Activated CD4-positive, alpha-beta T cell treated with anti-CD3 and anti-CD28 coated beads for 24 hours (primary cell): Measurements from ENCODE around the gene PDE4D.

Source experiments
- DNase-seq, 2 donors: peaks; one replicate each; pipeline ENCODE4 v3.0.0-alpha.2; 2020; ENCODE audit warnings: low read depth in 2 of 2

The PDE4D gene

DNA sequence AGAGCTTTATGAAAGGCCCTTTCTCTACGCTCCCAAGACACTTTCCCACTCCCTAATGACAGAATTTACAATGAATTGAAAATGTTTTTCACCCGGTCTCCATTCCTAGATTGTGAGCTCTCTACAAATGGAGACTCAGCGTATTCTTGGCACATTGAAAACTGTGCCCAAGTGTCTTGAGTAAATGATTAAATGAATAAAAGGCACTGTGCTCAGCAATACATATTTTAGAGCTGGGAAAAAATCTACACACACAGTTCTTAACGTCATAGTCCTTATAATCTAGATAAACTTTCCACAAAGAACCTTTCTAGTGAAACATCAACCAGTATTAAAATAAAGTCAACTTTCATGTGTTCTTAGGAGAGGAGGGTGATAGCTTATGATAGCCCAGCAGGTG, 676.7 kb downstream of the PDE4D start:
- DNase-seq: no peak

DNA sequence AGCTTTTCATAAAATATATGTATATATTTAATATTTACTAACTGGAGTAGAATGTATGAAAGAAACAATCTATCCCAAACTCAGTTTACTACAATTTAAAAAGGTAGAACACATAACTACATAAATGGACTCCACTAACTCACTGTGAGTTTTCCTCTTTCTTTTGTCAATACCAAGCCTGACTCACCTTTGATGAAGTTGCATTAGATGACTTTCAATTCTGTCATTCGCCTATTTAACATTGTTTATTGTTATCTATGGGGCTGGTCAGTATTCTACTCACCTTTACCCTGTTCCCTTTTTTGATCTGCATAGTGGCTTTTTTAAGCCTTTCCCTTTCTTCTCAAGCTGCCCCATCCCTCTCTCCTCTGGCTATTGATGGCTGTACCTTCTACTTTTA, 680.9 kb downstream of the PDE4D start:
- no peak for DNase-seq

DNA sequence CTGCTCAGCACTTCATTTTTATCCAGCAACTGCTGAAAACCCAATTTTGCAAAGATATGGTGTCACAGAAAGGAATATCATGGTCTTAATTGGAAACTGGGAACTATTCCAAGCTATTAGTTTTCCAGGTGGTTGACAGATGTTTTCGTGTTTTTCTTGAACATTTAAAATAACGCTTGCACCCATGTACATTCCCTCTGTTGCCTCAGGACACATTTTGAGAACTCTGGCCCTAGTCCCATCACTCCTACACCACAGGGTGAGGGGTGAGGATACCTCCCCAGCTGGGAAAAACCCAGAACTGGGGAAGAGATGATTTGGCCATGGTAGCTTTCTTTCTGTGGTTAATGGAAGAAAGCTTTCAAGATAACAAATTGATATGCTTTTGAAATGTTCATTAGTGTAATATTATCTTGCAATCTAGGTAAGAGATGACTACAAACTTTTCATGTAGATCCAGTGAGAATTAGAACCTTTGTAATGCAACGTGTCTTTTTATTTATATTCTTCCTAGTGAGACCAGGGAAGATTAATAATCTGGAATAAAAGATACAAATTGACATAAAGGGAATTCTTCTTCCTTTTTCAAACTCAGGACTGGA, 683.7 kb downstream of the PDE4D start:
- no peak for DNase-seq

DNA sequence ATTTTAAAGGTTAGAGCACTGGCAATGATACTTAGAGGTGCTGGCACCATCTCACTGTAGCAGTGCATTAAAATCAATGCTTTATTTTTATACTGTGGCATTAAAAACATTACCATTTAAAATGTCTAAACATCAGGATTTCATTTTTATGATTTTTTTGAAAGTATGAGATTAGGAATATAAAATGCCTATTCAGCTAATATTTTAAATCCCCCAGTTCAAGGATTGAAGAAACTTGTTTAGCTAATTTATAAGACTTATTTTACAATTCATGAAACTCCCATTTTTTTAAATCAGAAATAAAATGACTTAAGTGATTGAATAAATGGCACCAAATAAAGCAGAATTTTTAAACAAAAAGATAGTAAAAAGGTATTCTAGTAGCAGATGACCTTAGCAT, 685.1 kb downstream of the PDE4D start:
- DNase-seq: no peak

DNA sequence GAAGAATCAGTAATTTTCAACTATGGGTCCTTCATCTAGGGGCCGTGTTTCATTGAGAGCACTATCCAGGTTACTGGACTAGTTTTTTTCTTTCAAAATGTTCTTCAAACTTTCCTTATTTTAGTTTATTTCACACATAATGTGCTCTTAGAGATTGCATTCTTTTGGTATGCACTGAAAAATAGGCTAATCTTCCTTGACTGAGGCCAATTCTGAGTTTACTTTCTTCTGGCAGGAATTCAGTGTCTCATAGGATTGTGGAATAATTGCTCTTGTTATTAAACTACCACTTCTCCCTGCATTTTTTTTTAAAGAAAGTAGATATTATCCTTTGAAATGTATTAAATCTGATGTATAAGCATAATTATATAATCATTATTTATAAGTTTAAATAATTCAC, 686.1 kb downstream of the PDE4D start:
- DNase-seq: no peak

DNA sequence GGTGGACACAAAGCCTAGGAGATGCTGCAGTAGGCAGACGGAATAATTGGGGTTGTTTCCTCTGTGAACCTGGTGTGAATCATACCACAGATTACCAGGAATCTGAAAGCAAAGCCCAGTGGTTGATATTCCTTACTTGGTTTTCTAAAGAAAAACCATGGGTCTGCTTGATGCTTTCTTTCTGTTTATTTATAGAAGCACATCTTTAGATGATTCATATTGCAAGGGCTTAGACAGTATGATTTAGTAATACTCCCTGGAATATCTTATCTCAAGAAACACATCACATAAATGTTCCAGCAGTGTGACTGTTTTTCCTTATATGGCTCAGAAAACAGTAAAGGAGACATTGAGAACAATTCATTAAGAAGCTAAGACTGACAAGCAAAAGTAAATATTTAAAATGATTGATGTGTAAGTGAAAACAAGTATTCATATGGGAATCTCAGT, 687.4 kb downstream of the PDE4D start:
- no peak for DNase-seq

DNA sequence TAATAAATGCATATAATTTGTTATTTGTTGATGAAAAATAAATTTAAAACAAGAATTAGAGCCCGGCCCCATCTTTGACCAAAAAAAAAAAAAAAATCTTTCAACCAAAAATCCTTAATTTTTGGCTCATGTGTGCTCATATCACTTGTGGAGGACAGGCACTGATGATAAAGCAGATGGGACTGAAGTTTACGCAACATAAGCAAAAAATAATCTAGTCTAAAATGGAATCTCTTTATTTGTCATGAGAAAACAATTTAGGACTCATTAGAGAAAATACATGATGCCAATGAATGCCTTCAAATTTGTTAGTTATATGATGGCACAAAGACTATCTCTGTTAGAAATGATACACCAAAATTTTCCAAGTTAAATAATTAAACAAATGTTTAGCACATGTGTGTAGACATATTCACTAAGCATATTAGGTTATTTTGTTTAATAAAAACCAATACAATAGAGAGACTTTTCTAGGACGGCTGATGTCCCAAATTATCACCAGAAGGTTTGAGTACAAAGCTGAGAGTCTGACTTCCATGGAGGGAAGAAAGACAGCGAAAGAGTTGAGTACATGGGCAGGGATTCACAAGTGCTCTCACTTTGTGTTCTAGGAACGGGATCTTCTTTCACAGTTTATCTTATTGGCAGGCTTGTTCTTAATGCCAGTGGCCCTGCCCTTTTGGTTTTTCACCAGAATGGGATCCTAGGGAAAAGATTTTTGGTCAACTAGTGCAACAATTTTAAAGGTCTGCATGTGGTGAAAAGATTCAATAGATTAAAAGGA, 689.2 kb downstream of the PDE4D start:
- DNase-seq: no peak

DNA sequence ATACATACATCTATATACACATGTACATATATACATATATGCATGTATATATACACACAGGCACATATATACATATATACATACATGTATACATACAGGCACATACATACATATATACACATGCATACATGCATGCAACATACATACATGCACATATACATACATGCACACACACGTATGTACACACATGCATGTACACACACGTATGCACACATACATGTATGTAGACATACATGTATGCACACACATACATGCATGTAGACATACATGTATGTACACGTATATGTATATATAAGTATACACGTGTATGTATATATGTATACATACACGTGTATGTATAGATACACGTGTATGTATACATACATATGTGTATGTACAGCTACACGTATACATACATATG, 693.7 kb downstream of the PDE4D start:
- no peak for DNase-seq

DNA sequence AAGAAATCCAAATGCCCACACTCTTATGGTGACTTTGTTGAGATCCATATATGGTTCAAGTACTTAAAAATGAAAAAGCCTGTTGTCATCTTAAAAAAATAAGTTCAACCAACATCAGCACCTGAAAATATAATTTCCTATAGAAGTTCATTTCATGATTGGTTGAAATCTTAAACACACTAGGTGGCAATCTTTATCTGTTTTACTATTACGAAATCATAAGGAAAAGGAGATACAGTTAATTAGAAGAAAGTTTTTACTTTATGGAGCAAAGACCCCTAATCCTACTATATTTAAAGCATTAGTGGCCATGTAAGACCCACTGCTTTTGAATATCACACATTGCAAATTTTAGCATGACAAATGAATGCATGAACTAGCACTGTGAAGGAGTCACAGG, 694.7 kb downstream of the PDE4D start:
- DNase-seq: no peak

DNA sequence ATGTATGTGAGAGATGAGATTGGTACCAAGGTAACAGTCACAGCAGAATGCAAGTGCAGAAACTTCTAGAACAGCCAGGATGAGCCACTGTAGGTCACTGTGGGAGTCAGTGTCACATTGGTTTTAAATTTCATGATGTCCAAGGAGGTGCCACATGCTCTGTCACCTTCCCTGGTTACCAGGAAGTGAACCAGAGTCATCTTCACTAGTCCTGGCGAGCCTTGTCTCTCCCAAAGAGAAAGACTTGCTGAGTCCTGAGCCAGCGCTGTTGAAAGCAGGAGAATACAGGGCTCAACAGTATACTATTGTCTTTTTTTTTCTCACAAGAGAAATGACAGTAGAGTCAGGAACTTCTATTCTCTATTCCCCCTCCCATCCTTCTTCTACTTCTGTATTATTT, 695.2 kb downstream of the PDE4D start:
- DNase-seq: no peak

DNA sequence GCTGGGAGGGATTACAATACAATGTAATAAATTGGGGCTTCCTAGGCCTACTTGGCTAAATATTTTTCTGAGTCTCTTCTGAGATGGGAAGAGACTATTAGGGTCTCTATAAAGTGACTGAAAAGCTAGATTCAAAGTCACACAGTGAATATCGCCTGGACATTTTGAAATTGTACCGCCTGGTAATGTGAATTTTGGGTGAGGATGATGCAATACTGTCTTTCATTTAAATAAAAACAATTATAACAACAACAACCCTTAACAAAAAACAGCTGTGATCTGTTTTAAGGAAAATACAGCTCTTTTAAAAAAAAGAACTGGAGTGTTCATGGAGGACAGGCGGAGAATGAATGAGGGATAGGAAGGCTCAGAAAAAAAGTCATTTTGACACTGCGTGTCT, 695.6 kb downstream of the PDE4D start:
- DNase-seq: no peak

DNA sequence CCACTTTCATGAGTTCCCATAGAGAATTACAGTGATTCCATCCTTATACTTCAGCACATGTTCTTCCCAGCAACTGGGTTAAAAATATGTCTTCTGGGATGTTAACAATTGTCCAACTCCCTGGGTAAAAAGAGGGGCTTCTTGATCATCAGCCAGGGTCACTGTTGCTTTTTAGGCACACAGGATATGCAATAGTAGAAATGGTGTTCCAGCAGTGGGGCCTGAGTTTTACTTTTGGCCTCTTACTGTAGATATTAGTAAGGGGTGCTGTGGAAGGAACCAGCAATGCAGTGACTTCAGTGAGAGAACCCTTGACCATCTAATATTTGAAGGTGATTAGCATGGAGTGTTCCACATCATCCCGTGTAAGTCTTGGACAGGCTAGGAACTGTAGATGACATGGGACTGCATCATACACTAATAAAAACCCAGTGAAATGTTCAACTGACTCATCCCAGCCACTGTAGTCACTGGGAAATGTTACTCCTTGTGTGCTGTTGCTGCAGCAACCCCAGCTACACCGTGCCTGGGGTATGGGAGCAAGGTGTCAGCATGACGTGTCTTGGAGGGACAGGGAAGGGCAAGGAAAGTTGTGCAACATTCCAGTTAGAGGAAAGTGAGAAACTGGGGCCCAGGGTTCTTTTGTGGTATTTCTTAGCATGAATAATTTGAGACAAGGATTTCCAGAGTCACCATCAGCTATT, 699.8 kb downstream of the PDE4D start:
- no peak for DNase-seq

DNA sequence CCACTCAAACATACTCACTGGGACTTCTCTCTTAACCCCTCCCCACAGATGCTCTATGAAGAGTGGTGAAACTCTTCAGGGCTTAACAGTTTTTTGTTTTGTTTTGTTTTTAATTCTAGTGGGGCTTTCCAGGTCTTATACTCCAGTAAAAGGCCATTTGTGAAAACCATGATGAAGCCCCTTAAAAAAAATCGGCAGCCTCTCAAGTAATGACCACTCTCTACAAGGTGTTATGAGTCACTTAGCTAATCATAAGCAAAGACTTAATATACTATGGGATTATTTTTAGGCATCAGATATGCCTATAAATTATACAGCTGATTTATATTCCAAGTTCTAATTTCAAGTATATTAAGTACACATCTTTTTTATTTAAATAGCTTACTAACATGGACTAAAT, 702.8 kb downstream of the PDE4D start:
- no peak for DNase-seq

DNA sequence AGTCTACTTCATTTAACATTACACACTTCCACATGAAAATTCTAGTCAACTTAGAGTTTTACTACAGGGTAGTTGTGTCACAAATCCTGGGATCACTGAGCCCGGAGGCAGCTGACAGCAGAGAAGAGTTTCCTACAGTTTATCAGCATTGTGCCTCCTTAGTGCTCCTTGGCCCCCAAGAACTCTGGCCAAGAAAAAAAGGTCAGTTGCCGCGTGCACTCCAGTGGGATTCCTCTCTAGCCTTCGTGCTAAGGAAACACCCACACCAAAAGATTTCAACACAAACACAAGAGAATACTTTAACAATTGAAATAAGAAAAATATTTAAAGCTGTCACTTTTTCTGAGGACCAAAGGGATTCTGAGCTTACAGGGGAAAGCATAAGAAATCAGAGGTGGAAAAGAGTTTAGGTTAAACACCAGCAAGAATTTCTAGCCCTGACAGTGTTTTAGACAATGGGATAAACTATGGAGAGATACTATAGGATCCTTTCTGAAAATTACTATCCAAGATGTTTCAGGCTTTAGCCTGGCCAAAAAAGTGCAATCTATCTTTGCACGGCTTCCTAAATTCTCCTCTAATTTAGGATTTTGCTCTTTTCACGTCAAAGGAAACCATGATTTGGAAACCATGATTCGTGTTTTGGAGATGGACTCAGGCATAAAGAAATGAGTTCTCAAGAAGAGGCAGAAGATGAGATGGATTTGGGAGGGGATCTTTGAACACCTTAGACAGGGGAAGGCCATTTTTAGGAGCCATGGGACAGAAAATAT, 703.9 kb downstream of the PDE4D start:
- DNase-seq: no peak

DNA sequence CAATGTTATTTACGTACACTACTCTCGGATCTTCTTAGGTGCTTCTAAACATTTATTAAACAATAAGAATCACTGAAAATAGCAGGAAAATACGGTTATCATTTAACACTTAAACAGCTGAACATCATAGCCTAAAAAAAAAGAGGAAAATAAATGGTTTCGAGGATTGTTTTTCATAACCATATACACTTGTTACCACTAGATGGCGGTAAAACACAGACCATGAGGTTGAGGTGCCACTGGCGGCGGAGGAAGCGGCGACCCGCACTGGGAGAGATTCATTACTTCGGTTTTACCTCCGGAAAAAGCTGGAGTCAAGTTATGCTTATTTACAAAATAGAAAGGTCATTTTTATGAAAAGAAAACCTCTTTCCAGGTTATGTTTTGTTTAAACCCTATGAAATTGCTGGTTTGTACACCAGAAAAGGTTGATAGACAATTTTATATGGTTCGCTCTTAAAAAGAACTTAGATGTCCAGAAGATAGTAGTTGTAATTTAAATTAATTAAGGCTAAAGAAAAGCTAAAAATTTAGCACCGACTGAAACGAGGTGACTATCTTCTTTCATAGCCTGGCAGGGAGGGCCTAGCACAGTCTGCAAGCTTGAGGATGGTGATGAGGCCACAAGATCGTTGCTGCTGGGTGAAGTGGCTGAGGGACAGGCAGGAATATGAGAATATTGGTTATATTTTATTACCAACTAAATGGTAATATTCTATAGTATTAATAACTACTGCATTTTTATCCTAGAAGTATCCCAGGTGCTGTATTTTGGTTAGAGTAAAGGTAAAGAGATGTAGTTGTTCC, 704.9 kb downstream of the PDE4D start:
- DNase-seq: peak; percentile 30 to 36

DNA sequence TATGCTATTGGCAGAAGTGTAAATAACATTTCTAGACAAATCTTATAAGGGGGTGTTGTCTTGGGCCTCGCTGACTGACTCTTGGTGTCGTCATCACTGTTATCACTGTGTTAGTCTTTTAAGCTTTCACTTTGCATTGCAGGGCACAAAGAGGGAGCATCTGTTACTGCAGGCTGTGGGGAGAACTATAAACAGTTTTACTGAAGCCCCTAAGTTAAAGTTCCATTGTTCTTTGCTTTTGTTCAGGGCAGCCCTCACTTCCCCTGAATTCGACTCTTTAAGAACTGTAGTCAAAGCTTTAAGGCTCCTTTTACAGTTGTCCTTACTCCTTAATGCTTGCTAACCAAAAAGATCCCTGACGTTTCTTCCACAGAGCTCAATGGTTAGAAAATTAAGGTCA, 705.7 kb downstream of the PDE4D start:
- DNase-seq: no peak

DNA sequence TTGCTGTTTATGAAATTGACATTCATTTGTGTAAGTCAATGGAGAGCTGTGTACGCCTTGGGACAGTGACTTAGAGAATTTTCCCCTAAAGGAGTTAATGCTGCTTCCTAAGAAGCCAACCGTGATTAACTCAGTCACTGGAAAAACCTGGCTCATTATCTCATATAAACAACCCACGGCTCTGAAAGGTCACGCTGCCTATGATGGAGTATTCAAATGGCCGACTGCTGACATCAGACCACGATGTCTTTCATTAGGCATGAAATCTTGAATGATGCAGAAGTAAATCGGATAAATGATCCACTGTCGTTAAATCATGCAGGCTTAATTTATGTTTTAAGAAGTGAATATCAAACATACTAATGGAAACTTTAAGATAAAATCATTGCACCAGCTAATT, 706.9 kb downstream of the PDE4D start:
- DNase-seq: no peak

DNA sequence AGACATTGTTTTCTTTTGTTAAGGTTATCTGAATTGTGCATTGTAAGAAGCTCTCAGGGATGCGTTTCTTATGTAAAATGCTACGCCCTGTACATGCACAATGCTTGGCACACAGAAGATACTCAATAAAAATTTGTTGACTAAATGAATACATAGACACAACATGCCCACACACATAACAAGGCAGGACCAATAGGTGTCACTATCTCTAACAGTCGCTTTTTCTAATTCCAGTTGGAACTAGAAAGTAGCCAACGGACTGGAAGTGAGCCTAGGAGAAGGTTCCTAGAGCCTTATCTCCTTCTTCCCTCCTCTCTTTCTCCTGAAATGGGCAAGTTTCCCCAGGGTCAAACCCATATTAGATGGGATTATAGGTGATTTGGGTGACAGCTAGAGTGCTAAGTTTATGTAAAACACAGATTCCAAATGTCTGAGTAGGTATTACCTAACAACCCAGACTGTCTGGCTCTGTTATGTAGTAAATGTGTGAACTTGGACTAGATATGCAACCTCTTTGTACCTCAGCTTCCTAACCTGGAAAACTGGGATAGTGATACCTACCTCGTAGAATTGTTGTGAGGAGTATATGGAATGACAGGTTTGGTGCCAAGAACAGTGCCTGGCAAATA, 707.7 kb downstream of the PDE4D start:
- no peak for DNase-seq

DNA sequence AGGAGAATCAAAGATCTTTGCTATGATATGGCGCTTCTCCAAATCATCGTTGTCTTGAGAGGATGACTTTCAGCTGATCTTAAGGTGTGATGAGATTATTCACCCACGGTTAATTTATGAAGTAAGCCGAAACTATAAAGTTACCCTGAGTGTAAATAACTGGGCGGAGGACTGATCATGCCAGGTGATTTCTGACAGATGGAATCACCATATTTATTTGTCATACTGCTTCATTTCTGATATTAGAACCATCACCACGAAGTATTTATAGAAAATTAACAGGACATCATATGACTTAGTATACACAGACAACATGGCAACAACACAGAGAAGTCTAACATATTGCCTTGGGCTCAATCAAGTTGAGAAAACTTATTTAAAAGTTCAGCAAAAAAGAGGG, 708.8 kb downstream of the PDE4D start:
- no peak for DNase-seq

DNA sequence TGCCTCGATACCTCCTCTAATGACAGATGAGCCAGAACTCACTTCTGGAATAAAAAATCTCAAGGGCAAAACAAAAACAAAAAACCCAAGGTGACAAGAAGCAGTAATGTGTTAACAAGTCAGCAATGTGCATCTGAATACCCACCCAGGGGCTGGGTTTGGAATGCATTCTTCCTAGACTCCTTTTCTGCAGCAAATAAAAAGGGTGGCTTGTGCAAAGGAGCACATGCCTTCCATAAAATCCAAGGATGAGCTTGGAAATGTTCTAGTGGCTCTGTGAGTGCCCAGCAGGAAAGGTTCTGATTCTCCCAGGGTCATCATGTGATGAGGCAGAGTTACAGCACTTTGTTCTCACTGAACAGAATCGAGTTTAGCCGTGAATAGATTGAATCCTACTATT, 710.8 kb downstream of the PDE4D start:
- no peak for DNase-seq

DNA sequence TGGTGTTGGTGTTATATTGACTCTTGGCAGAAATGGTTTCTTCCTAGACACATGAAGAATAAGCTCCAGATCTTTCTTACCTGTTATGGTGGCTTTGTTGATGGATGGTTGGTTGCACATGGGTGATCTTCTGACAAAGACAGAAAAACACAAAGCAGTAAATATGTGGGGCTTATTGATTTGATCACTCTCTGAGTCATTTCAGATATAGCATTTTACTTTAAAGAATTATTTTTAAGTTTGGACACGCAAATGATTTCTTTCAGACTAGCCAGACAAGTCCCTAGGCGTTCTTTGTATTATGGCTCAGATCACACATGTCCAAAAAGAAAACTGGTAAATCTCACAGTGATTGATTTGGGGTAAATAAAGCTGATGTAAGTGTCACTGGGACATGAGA, 713.0 kb downstream of the PDE4D start:
- no peak for DNase-seq
